Measurements from ENCODE around the gene XPR1.

XPR1 gene

GRCh38 chr1:180631766-180632325 lies at the start of gene XPR1:
Gene XPR1 (plus strand): TSS chr1:180632022. CDS start chr1:180632202, 180 bp downstream.
- Histone ChIP-seq H3K9me3 (ENCODE audit: insufficient read depth, low read length) (no peaks in the 10 kb centered on the region), H2AFZ (ENCODE audit: low read depth, low read length, severe bottlenecking) (peak within 1 kb of the TSS; percentile 76), H3K27me3 (ENCODE audit: low read length) (no peaks in the 10 kb centered on the region), H3K4me3 (ENCODE audit: insufficient read depth, low read length, poor library complexity, severe bottlenecking) (peak within 1 kb of the TSS; percentile 82), H4K20me1 (ENCODE audit: low read depth, low read length) (no peaks in the 10 kb centered on the region), H3F3A (ENCODE audit: insufficient read depth) (no peaks in the 10 kb centered on the region), H3K9ac (ENCODE audit: low read length) (peak within 1 kb of the TSS; percentile 69), H3K4me2 (ENCODE audit: low read depth, low read length, poor library complexity, severe bottlenecking) (peak within 1 kb of the TSS; percentile 84), H3K36me3 (ENCODE audit: low read length) (no peaks in the 10 kb centered on the region), H3K79me2 (ENCODE audit: insufficient read depth, low read length) (peaks cover 22% of the 10 kb centered on the region; the same call in 1 of the 2 replicates), H3K9me2 (replicated peaks; ENCODE audit: insufficient read depth, low read length) (no peaks in the 10 kb centered on the region), H3K27ac (ENCODE audit: low read depth, low read length) (peak within 1 kb of the TSS; percentile 62)
- no peak for TF ChIP-seq EZH2phosphoT487 (conservative IDR thresholded peaks at IDR 0.05; ENCODE audit: low read length)
- TF ChIP-seq, protein P1, sequence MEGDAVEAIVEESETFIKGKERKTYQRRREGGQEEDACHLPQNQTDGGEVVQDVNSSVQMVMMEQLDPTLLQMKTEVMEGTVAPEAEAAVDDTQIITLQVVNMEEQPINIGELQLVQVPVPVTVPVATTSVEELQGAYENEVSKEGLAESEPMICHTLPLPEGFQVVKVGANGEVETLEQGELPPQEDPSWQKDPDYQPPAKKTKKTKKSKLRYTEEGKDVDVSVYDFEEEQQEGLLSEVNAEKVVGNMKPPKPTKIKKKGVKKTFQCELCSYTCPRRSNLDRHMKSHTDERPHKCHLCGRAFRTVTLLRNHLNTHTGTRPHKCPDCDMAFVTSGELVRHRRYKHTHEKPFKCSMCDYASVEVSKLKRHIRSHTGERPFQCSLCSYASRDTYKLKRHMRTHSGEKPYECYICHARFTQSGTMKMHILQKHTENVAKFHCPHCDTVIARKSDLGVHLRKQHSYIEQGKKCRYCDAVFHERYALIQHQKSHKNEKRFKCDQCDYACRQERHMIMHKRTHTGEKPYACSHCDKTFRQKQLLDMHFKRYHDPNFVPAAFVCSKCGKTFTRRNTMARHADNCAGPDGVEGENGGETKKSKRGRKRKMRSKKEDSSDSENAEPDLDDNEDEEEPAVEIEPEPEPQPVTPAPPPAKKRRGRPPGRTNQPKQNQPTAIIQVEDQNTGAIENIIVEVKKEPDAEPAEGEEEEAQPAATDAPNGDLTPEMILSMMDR (IDR thresholded peaks at IDR 0.05; ENCODE audit: insufficient read depth, low read length, poor library complexity, severe bottlenecking): peak; percentile 17

GRCh38 chr1:180584869-180585268 lies 47.0 kb upstream of the XPR1 start:
- no peak for TF ChIP-seq EZH2phosphoT487 (conservative IDR thresholded peaks at IDR 0.05; ENCODE audit: low read length)
- TF ChIP-seq, protein P1 (IDR thresholded peaks at IDR 0.05; ENCODE audit: insufficient read depth, low read length, poor library complexity, severe bottlenecking): no peak
- H3K9me3 ChIP-seq (ENCODE audit: insufficient read depth, low read length): no peaks in the 10 kb centered on the region
- no peaks in the 10 kb centered on the region for H3K79me2 ChIP-seq (ENCODE audit: insufficient read depth, low read length)
- no peak overlapping the region for H3K4me3 ChIP-seq (ENCODE audit: insufficient read depth, low read length, poor library complexity, severe bottlenecking)
- H2AFZ ChIP-seq (ENCODE audit: low read depth, low read length, severe bottlenecking): no peak overlapping the region
- no peaks in the 10 kb centered on the region for H3K9me2 ChIP-seq (replicated peaks; ENCODE audit: insufficient read depth, low read length)
- H3K27me3 ChIP-seq (ENCODE audit: low read length): no peaks in the 10 kb centered on the region
- no peak overlapping the region for H3K4me2 ChIP-seq (ENCODE audit: low read depth, low read length, poor library complexity, severe bottlenecking)
- H3K9ac ChIP-seq (ENCODE audit: low read length): no peak overlapping the region
- no peaks in the 10 kb centered on the region for H3F3A ChIP-seq (ENCODE audit: insufficient read depth)
- no peaks in the 10 kb centered on the region for H3K36me3 ChIP-seq (ENCODE audit: low read length)
- no peak overlapping the region for H3K27ac ChIP-seq (ENCODE audit: low read depth, low read length)
- no peaks in the 10 kb centered on the region for H4K20me1 ChIP-seq (ENCODE audit: low read depth, low read length)

DNA sequence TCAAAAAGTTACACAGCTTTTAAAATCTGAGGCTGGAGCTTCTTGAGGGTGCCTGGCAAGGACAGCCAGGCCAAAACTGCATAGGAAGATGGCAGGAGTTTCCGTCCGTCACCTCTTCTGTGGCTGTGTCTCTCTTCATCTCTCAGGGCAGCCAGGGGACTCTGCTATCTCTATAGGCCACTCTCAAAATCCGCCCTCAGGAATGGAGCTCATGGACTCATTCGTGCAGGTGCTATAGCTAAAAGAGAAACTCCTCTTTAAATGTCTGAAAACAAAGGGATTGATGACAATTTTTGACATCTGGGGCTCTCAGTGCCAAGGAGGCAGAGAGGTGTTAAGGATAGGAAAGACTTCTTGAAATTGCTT lies 45.8 kb upstream of the XPR1 start:
- Histone ChIP-seq H2AFZ (ENCODE audit: low read depth, low read length, severe bottlenecking) (no peak overlapping the region), H3K4me3 (ENCODE audit: insufficient read depth, low read length, poor library complexity, severe bottlenecking) (no peak overlapping the region)
- TF ChIP-seq, protein P1 (IDR thresholded peaks at IDR 0.05; ENCODE audit: insufficient read depth, low read length, poor library complexity, severe bottlenecking): no peak
- no peak for TF ChIP-seq EZH2phosphoT487 (conservative IDR thresholded peaks at IDR 0.05; ENCODE audit: low read length)

More for the DNA sequence above, 45.8 kb upstream of the XPR1 start:
- no peak overlapping the region for H3K4me2 ChIP-seq (ENCODE audit: low read depth, low read length, poor library complexity, severe bottlenecking)
- no peaks in the 10 kb centered on the region for H3K9me2 ChIP-seq (replicated peaks; ENCODE audit: insufficient read depth, low read length)
- H3F3A ChIP-seq (ENCODE audit: insufficient read depth): no peaks in the 10 kb centered on the region
- no peaks in the 10 kb centered on the region for H4K20me1 ChIP-seq (ENCODE audit: low read depth, low read length)
- no peaks in the 10 kb centered on the region for H3K9me3 ChIP-seq (ENCODE audit: insufficient read depth, low read length)
- no peaks in the 10 kb centered on the region for H3K79me2 ChIP-seq (ENCODE audit: insufficient read depth, low read length)
- no peak overlapping the region for H3K27ac ChIP-seq (ENCODE audit: low read depth, low read length)
- H3K27me3 ChIP-seq (ENCODE audit: low read length): no peaks in the 10 kb centered on the region
- H3K9ac ChIP-seq (ENCODE audit: low read length): no peak overlapping the region
- H3K36me3 ChIP-seq (ENCODE audit: low read length): no peaks in the 10 kb centered on the region
